HPDE6-E6E7 (cell line): Measurements from ENCODE around the gene FAM156B.
"Not testable (repeated sequence)": the region's sequence is repeated elsewhere in the genome, so short reads cannot be mapped to it uniquely, and the experiment has no call there.

Experiments used
- DNase-seq: peaks from one replicate; pipeline ENCODE4 v3.0.0; 2011; ENCODE audit warnings: missing footprints; ENCODE audit errors: extremely low spot score

FAM156B gene

DNA sequence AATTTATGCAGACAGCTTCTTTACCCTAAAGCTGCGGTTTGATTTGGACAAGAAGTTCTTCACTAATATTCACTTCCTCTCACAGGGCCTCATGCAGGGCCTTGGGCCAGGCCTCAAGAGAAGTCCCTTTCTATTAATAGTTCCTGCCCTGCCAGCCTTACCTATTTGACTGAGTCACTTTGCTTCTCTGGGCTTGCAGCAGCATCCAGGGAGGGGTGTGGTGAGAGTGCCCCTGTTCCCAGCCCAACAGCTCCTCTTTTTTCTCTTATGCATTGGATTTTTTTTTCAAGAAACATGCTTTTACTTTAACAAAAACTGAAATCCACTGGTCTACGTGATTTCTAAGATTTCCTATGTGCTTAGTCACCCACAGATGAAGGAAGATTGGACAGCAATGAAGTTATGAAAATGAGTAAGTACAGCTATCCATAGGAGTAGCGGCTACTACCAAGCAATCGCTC is 26.7 kb downstream of the FAM156B start:
- peak; percentile 21 for DNase-seq

DNA sequence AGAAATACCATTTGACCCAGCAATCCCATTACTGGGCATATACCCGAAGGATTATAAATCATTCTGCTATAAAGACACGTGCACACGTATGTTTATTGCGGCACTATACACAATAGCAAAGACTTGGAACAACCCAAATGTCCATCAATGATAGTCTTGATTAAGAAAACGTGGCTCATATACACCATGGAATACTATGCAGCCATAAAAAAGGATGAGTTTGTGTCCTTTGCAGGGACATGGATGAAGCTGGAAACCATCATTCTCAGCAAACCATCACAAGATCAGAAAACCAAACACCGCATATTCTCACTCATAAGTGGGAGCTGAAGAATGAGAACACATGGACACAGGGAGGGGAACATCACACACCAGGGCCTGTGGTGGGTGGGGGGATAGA is 33.1 kb downstream of the FAM156B start:
- not testable (repeated sequence) for DNase-seq

DNA sequence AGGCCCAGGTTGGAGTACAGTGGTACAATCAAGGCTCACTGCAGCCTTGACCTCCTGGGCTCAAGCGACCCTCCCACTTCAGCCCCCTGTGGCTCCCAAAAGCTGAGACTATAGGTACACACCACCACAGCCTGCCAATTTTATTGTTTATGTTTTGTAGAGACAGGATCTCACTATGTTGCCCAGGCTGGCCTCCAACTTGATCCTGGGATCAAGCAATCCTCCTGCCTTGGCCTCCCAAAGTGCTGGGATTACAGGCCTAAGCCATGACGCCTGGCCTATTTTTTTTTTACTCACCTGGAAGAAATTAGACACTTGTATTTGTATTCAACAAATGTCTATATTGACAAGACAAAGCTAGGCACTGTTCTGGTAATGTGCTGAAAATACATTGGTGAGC is 36.1 kb downstream of the FAM156B start:
- DNase-seq = no peak

DNA sequence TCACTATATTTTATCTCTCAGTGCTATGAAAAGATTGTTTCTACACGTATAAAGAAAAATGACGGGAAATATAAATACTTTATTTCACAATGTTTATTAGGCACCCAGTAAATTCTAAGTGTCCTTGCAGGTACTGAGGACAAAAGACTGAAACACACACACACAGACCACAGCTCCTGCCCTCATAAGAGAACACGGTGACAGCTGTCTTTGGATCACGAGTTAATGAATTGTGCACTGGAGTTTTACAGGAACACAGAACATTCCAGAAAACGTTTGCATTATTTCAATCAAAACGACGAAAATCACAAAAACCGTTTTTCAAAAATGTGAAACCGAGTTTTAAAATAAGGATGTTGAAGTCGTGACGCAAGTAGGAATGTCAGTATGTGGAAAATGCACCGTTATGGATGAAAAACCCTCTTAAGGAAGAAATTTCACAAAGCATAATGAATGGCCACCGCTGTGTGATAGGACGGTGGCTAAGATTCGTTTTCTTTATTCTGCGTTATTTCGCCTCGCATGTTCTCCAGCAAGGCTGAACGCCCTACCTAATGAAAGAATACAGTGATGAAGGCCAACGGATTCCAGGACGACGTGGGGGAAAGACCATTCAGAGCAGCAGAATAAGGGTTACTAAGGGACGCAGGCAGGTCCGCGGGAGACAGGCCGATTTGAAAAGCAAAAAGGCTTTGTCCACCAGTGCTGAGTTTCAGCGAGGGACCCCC is 37.0 kb downstream of the FAM156B start:
- peak; percentile 6 for DNase-seq

DNA sequence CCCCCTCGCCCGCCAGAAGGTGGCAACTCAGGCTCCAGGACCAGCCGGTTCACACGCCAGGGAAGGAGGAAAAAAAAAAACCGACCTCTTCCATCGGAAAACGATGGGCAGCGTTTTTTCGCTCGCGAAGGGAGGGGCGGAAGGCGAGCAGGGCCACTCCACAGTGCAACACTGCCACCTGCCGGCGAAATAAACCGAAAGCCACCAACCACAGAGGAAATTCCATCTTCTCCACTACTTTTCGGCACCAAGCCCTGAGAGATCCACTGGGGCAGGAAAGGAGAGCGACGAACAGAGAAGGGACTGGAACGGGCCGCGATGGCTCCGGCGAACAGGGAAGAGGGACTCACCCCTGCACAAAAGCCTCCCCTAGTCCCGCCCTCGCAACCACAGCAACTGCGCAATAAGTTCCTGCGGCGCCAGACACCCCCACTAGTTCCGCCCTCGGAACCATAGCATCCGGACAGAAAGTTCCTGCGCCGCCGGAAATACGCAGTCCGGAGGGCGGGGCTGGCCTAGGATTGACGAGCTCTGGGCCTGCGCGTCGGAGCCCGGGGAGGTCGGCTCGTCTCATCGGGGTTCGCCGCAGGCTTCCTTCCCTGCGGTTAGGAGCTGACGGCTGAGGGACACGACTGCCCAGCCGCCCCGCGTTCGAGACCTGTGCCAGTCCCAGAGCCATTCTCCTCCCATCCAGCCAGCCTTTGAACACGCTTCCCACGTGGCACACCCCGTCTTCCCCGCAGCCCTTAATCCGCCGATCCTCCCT is 37.8 kb downstream of the FAM156B start:
- peak; percentile 71 for DNase-seq

DNA sequence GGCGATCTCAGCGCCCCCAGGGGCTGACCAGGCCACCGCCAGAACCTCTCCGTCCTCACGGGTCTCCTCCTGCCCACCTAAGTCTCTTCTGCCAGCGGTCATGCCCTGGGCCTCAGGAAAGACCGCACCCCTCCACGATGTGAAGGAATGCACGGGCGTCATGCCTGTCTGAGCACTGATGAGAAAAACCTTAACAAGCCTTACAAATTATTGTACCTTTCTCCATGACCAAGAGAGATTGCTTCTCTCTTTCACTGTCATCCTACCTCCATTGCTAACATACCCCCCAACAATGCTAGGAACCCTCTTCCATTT is 38.3 kb downstream of the FAM156B start:
- not testable (repeated sequence) for DNase-seq

DNA sequence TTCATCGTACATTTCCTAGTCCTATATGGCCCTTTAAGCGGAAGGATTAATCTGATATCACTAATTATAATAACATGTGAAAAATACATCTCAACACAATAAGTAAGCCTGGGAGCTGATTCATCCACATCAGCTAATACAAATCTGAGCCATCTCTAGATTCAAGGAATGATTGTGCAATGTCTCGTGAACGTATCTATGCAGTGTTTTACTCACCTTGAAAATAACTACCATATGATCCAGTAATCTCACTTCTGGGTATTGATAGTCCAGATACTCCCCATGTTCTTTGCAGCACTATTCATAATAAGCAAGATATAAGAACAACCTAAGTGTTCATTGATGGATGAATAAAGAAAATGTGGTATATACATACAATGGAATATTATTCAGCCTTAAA is 43.6 kb downstream of the FAM156B start:
- not testable (repeated sequence) for DNase-seq

DNA sequence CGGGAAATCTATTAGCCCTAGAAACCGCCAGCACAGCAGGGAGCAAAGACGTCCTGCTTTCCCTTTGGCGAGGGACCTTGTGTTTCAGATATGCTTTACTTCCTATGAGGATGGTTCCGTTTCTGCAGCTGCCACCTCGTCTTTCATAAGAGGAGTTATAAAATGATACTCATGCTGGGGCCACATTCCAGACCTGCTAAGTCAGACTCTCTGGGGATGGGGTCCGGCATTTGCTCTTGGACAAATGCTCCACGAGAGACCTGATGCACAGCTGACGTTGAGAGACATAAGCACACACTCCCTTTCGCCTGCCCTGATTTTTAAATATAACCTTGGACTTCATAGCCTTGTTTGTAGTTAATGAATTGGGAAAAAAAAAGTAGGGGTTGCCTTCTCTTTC is 44.6 kb downstream of the FAM156B start:
- not testable (repeated sequence) for DNase-seq

DNA sequence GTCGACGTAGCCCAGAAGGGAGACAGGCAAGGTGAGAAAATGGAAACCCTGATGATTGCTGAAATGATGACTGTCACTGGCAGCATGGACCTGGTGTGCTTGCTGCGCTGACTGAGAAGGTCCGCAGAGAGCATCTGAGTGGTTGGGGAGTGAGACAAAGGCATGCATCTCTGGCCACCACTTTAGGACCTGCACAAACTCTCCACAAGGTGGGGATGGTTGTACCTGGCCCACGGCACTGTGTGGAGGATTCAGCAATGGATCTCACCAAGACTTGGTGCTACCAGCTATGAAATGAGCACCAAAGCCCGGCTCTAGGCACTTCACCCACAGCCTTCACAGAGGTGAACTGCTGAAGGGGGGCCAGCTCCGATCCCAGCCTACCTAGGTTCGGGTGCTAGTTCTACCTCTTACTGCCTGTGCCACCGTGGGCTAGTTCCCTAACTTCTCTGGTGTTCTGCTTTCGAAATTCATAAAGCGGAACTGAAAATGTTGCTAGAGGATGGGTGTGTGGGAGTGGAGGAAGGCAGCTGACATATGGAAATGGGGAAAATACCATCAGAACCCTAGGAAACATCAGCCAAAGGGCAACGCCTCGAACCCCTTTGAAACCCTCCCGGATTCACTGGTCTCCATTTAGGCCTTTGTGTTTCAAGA is 48.8 kb downstream of the FAM156B start:
- DNase-seq = not testable (repeated sequence)

DNA sequence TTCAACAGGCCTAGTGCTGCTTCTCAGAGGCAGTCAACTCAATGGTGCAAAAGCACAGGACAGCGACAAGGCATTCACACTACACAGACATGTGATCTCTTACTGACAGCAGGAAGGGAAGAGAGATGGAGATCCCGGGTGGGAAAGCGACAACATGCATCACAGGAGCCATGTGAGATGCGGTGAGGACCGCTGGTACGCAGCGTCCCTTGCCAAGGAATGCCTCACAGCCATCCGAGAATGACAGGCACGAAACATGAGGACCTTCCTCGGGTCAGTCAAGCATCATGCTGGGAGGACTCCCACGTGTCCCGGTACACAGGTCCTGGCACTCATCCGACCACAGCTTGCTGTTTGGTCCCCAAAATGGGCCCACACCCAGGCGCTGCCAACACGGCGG is 50.4 kb downstream of the FAM156B start:
- DNase-seq = not testable (repeated sequence)

DNA sequence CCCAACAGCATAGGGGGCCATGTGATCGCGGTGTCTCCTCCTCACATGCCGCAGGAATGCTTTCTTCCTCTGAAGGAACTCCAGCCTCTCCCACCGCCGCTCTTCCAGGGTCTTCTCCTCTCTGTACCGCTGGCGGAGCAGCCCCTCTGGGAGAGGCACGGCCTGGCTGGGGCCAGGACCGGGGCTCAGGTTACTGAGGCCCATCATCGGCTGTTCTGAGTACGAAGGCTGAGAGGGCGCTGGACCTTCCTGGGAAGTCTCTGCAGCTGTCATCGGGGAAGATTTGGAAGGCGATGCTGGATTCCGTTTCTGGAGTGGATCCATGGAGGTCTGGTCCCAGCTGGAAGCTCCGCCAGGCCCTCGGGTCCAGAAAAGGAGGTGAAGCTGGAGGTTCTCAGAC is 51.1 kb downstream of the FAM156B start:
- DNase-seq = not testable (repeated sequence)

DNA sequence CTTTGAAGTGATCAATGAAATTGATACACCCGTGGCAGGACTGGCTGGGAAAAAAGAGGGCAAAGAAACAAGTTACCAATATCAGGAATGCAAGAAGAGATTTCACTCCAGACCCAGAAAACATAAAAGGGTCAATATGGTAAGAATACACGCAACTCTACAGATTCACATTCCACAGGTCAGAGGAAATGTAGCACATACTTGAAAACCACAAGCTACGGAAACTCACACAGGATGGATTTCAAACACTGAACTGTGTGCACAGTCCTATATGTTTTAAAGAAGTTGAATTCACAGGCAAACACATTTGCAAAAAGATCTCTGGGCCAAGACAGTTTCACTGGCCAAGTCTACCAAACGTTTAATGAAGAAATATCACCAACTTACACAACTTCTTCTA is 52.2 kb downstream of the FAM156B start:
- not testable (repeated sequence) for DNase-seq

DNA sequence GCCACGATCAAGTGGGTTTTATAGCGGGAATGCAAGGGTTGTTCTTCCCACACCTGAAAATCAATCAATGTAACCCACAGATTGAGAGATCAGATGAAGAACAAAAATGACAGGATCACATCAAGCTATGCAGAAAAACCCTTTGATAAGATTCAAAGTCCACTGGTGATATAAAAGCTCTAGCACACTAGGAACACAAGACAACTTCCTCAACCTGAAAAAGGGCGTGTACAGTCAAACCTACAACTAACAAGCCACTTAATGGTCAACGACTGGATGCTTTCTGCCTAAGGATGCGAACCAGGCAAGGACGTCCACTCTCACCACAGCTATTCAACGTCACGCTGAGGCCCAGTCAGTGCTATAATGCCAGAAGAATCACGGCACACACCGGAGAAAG is 52.8 kb downstream of the FAM156B start:
- not testable (repeated sequence) for DNase-seq
